Upper lobe of left lung (tissue), 6 donors: ENCODE results near the gene SURF6. TPM values are rescaled to one million over a fixed set of nuclear protein-coding genes. Genes with fewer than 3 reads are reported as not detected.
"Not testable (repeated sequence)": the region's sequence is repeated elsewhere in the genome, so short reads cannot be mapped to it uniquely, and the experiment has no call there.

Experiments used
- ATAC-seq, 2 donors: fragments of 200-7000 bp; cut with Tn5 transposase; one replicate each; pipeline ENCODE4 v1.9.1; 2022; ENCODE audit warnings: mild to moderate bottlenecking in 2 of 2, moderate library complexity in 2 of 2; ENCODE audit not compliant: low FRiP score in 2 of 2
- DNase-seq, 2 donors: peaks; one replicate each; pipeline ENCODE4 v3.0.0-alpha.2; 2019 to 2020
- H3K27ac ChIP-seq, 4 donors: fragments of 200-600 bp; sonication (generic); one replicate each; pipeline ENCODE4 v1.5.1; 2016 to 2019
- H3K27me3 ChIP-seq, 4 donors: fragments of 200-600 bp; sonication (generic); one replicate each; pipeline ENCODE4 v1.5.1; 2017 to 2019
- H3K36me3 ChIP-seq, 4 donors: fragments of 200-600 bp; sonication (generic); one replicate each; pipeline ENCODE4 v1.5.1; 2016 to 2019
- H3K4me1 ChIP-seq, 4 donors: fragments of 200-600 bp; sonication (generic); one replicate each; pipeline ENCODE4 v1.5.1; 2018 to 2019
- H3K4me3 ChIP-seq, 4 donors: fragments of 200-600 bp; sonication (generic); one replicate each; pipeline ENCODE4 v1.5.1; 2017 to 2019; ENCODE audit warnings: mild to moderate bottlenecking in 2 of 4, moderate library complexity in 1 of 4
- H3K9me3 ChIP-seq, 4 donors: fragments of 200-600 bp; sonication (generic); one replicate each; pipeline ENCODE4 v1.5.1; 2018 to 2019
- CTCF ChIP-seq, 6 experiments: fragments of 450-650 bp in 4 of 6; fragments of 200-600 bp in 2 of 6; sonication (generic) in 2 of 6; IDR thresholded peaks; one replicate each; pipeline ENCODE4 v1.5.1; 2016 to 2019; ENCODE audit warnings: antibody characterized with exemption in 6 of 6
- EP300 ChIP-seq, 4 donors: sonication (generic); formaldehyde crosslinking; IDR thresholded peaks; one replicate each; pipeline ENCODE4 v1.5.1; 2017; ENCODE audit warnings: antibody characterized with exemption in 4 of 4, control low read depth in 2 of 4
- POLR2A ChIP-seq, 4 donors: fragments of 450-650 bp; IDR thresholded peaks; one replicate each; pipeline ENCODE4 v1.5.1; 2016 to 2017; ENCODE audit warnings: antibody characterized with exemption in 4 of 4, mild to moderate bottlenecking in 2 of 4
- POLR2AphosphoS5 ChIP-seq, 2 donors: sonication (generic); formaldehyde crosslinking; IDR thresholded peaks; one replicate each; pipeline ENCODE4 v1.5.1; 2017; ENCODE audit warnings: antibody characterized with exemption in 2 of 2
- WGBS, 2 donors: methylation state at CpG; one replicate each; pipeline ENCODE4 v1.1.5; 2017 to 2018; 5-methylcytosine and 5-hydroxymethylcytosine counted together
- total RNA-seq, 6 donors: library from RNA; depleted of rRNA in 4 of 6; stranded (reverse); fragments of >200 nt in 4 of 6; gene quantifications; one replicate each; pipeline versions ENCODE4 v1.1.0 to v1.2.1, GENCODE V29; 2016 to 2021
- donor health status: DM: no; HTN: no; CAD: no; lungs with moderate emphysema.
- donor health status: DM: no; HTN: yes; CAD: no; lungs with severe emphysema.

The SURF6 gene
- total RNA-seq, 6 donors from 2014 or later = 16.6 to 30.4 (median 24.7) TPM

GRCh38 chr9:133304477-133305377, 31.3 kb downstream of the SURF6 start:
- no peak overlapping the region for H3K4me3 ChIP-seq
- H3K27me3 ChIP-seq = no peaks in the 10 kb centered on the region
- WGBS, 2 donors = 88 to 89% methylated on average over 30 to 38 of the region's 38 CpGs
- TF ChIP-seq POLR2AphosphoS5 (IDR thresholded peaks at IDR 0.05) (no peak), POLR2A (IDR thresholded peaks at IDR 0.05) (no peak), CTCF (IDR thresholded peaks at IDR 0.05) (no peak), EP300 (IDR thresholded peaks at IDR 0.05) (no peak)
- H3K36me3 ChIP-seq = no peaks in the 10 kb centered on the region
- H3K9me3 ChIP-seq = no peaks in the 10 kb centered on the region
- H3K4me1 ChIP-seq = peaks cover 0 to 3% (median 0%) of the 10 kb centered on the region in 4 donors
- DNase-seq = no peak
- ATAC-seq = peak in 1 of 2 donors; percentile 8
- no peak overlapping the region for H3K27ac ChIP-seq

DNA sequence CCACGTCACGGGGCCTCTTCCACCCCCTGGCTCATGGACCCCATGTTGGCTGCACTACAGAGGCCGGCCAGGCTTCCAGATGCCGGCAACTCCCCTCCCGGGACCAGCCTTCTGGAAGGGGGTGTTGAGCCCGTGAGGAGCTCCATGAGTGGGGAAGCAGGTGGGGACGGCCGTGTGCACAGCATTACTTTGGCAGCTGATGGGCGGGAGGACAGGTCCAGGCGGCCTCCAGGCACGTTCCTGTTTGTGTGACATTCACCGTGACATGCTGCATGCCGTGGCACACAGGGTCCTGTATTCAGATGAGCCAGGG, 31.9 kb downstream of the SURF6 start:
- TF ChIP-seq CTCF (IDR thresholded peaks at IDR 0.05) (no peak), POLR2AphosphoS5 (IDR thresholded peaks at IDR 0.05) (no peak), EP300 (IDR thresholded peaks at IDR 0.05) (no peak), POLR2A (IDR thresholded peaks at IDR 0.05) (no peak)
- H3K36me3 ChIP-seq = no peaks in the 10 kb centered on the region
- H3K4me3 ChIP-seq = no peak overlapping the region
- H3K27me3 ChIP-seq = no peaks in the 10 kb centered on the region
- DNase-seq (no peak), ATAC-seq (no peak)
- H3K4me1 ChIP-seq = peaks cover 0 to 3% (median 0%) of the 10 kb centered on the region in 4 donors
- 78 to 80% methylated on average over 13 of the region's 13 CpGs for WGBS, 2 donors
- no peak overlapping the region for H3K27ac ChIP-seq
- H3K9me3 ChIP-seq = no peaks in the 10 kb centered on the region

GRCh38 chr9:133303266-133304157, 32.5 kb downstream of the SURF6 start:
- Histone ChIP-seq H3K9me3 (no peaks in the 10 kb centered on the region), H3K4me3 (no peak overlapping the region), H3K36me3 (no peaks in the 10 kb centered on the region), H3K27me3 (no peaks in the 10 kb centered on the region), H3K27ac (no peak overlapping the region), H3K4me1 (peaks cover 0 to 3% (median 0%) of the 10 kb centered on the region in 4 donors)
- DNase-seq = no peak
- TF ChIP-seq CTCF (IDR thresholded peaks at IDR 0.05) (no peak), EP300 (IDR thresholded peaks at IDR 0.05) (no peak), POLR2A (IDR thresholded peaks at IDR 0.05) (no peak), POLR2AphosphoS5 (IDR thresholded peaks at IDR 0.05) (no peak)
- WGBS, 2 donors = 84 to 91% methylated on average over 6 to 23 of the region's 26 CpGs
- ATAC-seq = no peak

DNA sequence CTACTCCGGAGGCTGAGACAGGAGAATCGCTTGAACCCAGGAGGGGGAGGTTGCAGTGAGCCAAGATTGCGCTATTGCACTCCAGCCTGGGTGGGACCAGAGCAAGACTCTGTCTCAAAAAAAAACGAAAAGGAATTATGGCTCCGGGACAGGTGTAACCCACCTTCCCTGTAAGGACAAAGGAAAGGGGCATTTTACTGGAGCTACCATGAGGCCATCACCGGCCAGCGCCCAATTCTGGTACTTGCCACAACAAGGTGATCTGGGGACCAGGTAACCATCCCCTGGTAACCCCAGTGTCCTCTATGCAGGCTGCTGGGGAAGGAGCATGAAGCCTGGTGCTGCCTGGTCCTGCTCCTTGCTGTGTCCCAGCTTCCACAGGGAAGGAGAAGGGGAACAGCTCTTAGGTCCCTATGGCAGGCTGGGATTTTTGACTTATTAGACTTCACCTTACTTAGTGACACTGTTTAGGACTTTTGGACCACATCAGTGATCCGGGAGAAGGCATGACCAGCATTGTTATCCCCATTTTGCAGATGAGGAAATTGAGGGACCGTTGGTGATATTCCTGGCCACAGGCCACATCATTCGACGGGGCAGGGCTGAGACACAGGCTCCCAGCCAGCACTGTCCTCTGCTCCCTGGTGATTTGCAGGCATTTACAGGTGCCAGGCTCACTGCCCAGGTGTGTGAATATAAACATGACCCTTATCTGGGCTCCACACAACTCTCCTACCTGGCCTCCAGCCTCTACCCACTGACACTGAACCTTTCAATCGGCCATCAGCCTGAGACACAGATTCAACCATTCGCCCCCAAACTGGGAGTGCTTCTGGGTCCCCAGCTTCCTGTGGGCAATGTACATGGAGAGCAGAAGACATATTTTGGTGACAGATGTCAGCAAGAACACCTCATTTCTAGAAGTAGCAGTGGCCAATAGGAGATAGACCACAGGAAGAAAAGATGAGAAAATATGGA, 34.4 kb downstream of the SURF6 start:
- H3K9me3 ChIP-seq = no peaks in the 10 kb centered on the region
- no peaks in the 10 kb centered on the region for H3K27me3 ChIP-seq
- no peaks in the 10 kb centered on the region for H3K36me3 ChIP-seq
- ATAC-seq = no peak
- WGBS, 2 donors = 89 to 90% methylated on average over 13 of the region's 13 CpGs
- H3K4me3 ChIP-seq = no peak overlapping the region
- H3K27ac ChIP-seq = no peak overlapping the region
- peaks cover 0 to 3% (median 0%) of the 10 kb centered on the region in 4 donors for H3K4me1 ChIP-seq
- TF ChIP-seq POLR2AphosphoS5 (IDR thresholded peaks at IDR 0.05) = no peak
- no peak for TF ChIP-seq CTCF (IDR thresholded peaks at IDR 0.05)
- no peak for TF ChIP-seq POLR2A (IDR thresholded peaks at IDR 0.05)
- no peak for TF ChIP-seq EP300 (IDR thresholded peaks at IDR 0.05)
- peak in 1 of 2 donors; percentile 3 for DNase-seq

GRCh38 chr9:133299996-133300395, 36.0 kb downstream of the SURF6 start:
- ATAC-seq, H3K36me3 ChIP-seq, H3K9me3 ChIP-seq, H3K27ac ChIP-seq, H3K27me3 ChIP-seq, H3K4me1 ChIP-seq: not testable (repeated sequence)
- DNase-seq = peak in 1 of 2 donors; percentile 72
- peak overlapping the region in 1 of 4 donors; percentile 17 for H3K4me3 ChIP-seq
- 49 to 82% methylated on average over 7 to 12 of the region's 16 CpGs for WGBS, 2 donors
